Ecto neural progenitor cell (in vitro differentiated cells): Measurements from ENCODE around the gene IFT88.
"Not testable (repeated sequence)": the region's sequence is repeated elsewhere in the genome, so short reads cannot be mapped to it uniquely, and the experiment has no call there.

Experiments used
- DNase-seq: peaks from one replicate; pipeline ENCODE4 v3.0.0-alpha.2; 2018; ENCODE audit warnings: low spot score

IFT88 gene

GRCh38 chr13:20636079-20636478, 69.1 kb downstream of the IFT88 start:
- DNase-seq, result no peak

- no peak for DNase-seq
Observed at GRCh38 chr13:20637811-20638210, 70.9 kb downstream of the IFT88 start.

GRCh38 chr13:20647758-20648157, 80.8 kb downstream of the IFT88 start:
- no peak for DNase-seq

- no peak for DNase-seq
Observed at GRCh38 chr13:20652946-20653345, 86.0 kb downstream of the IFT88 start.

GRCh38 chr13:20654156-20654555, 87.2 kb downstream of the IFT88 start:
- DNase-seq, result no peak

- DNase-seq, result no peak
Observed at GRCh38 chr13:20658451-20659040, 91.6 kb downstream of the IFT88 start.

- DNase-seq, result no peak
Observed at GRCh38 chr13:20664351-20664750, 97.4 kb downstream of the IFT88 start.

- DNase-seq, result no peak
Observed at GRCh38 chr13:20666948-20667347, 100.0 kb downstream of the IFT88 start.

GRCh38 chr13:20667857-20668437, 101.0 kb downstream of the IFT88 start:
- DNase-seq, result no peak

GRCh38 chr13:20669162-20669561, 102.2 kb downstream of the IFT88 start:
- no peak for DNase-seq

GRCh38 chr13:20671789-20672188, 104.8 kb downstream of the IFT88 start:
- no peak for DNase-seq

- DNase-seq, result no peak
Observed at GRCh38 chr13:20672772-20673171, 105.8 kb downstream of the IFT88 start.

GRCh38 chr13:20673715-20674114, 106.8 kb downstream of the IFT88 start:
- no peak for DNase-seq

- DNase-seq, result no peak
Observed at GRCh38 chr13:20676213-20676612, 109.3 kb downstream of the IFT88 start.

GRCh38 chr13:20678606-20679005, 111.6 kb downstream of the IFT88 start:
- not testable (repeated sequence) for DNase-seq

- no peak for DNase-seq
Observed at GRCh38 chr13:20679879-20680278, 112.9 kb downstream of the IFT88 start.

- DNase-seq, result no peak
Observed at GRCh38 chr13:20680416-20681080, 113.6 kb downstream of the IFT88 start.

- not testable (repeated sequence) for DNase-seq
Observed at GRCh38 chr13:20681481-20681880, 114.5 kb downstream of the IFT88 start.

- DNase-seq, result no peak
Observed at GRCh38 chr13:20682061-20682460, 115.1 kb downstream of the IFT88 start.

- DNase-seq, result no peak
Observed at GRCh38 chr13:20684041-20684440, 117.1 kb downstream of the IFT88 start.

GRCh38 chr13:20684546-20684945, 117.6 kb downstream of the IFT88 start:
- DNase-seq, result no peak

- DNase-seq, result no peak
Observed at GRCh38 chr13:20685092-20685491, 118.1 kb downstream of the IFT88 start.

- DNase-seq, result no peak
Observed at GRCh38 chr13:20686167-20686566, 119.2 kb downstream of the IFT88 start.
